ENCODE data around the gene PCBD1. TPM values are rescaled to one million over a fixed set of nuclear protein-coding genes. Genes with fewer than 3 reads are reported as not detected.

Gene PCBD1
- 87.2 and 96.0 TPM in 2 replicates for polyA plus RNA-seq

DNA sequence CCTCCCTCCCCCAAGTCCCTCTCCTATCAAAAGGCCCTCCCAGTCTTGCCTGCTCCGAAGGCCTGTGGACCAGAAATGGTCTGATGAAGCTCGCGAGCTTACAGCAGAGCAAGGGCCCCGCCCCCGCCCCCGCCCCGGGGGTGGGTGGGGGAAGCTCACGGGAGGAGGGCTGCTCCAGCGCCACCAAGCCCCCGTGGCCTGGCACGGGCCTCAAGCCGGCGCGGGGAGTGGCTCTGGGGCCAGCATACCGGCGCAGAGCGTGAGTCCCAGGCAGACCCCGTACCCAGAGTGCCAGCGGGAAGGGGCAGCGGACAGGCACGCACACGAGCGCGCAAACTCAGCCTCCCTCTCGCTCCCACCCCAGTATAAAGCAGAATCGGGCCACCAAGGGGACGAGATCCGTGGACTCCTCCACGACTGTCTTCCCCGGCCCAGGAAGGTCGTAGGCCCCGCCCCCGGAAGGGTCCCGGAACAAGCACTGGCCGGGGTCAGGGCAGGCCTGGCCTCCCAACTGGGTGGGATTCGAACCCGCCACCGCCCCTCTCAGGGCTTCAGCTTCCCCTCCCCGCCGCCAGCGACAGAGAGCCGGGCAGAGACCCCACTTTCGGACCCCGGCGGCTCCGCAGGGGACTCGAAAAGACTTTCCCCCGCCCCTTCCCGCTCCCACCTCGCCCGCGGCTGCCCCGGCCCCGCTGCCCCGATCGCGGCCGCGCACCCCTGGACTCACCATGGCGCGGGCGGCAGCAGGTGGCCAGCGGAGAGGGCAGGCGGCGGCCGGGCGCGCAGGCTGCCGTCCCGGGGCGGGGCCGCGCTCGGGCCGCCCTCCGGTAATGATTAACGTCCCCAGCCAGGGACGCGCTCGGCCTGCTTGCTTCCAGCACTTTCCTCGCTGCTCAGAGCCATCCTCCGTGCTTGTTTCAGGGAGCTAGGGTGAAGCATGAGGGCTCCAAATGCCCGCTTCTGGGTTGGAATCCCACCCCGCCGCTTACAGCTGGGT, at the start of gene PCBD1:
Gene PCBD1 (minus strand): TSS at position 762 of the 997 bp plus-strand sequence. CDS start 32 bp downstream, at position 730.

Other genes starting within 250 kb of the PCBD1 start
- gene ADAMTS14, start 216.1 kb downstream of the PCBD1 start, polyA plus RNA-seq = not detected in 2 replicates
- not detected in 2 replicates for gene TBATA, start 103.2 kb downstream of the PCBD1 start, polyA plus RNA-seq
- 6.1 TPM in 2 replicates for gene SGPL1, start 72.6 kb downstream of the PCBD1 start, polyA plus RNA-seq

Data from Purkinje cell (primary cell).